ENCODE data around the gene NEDD8.
A peak's percentile ranks its signal among the peaks of the same experiment; 100 is the strongest.

The NEDD8 gene

DNA sequence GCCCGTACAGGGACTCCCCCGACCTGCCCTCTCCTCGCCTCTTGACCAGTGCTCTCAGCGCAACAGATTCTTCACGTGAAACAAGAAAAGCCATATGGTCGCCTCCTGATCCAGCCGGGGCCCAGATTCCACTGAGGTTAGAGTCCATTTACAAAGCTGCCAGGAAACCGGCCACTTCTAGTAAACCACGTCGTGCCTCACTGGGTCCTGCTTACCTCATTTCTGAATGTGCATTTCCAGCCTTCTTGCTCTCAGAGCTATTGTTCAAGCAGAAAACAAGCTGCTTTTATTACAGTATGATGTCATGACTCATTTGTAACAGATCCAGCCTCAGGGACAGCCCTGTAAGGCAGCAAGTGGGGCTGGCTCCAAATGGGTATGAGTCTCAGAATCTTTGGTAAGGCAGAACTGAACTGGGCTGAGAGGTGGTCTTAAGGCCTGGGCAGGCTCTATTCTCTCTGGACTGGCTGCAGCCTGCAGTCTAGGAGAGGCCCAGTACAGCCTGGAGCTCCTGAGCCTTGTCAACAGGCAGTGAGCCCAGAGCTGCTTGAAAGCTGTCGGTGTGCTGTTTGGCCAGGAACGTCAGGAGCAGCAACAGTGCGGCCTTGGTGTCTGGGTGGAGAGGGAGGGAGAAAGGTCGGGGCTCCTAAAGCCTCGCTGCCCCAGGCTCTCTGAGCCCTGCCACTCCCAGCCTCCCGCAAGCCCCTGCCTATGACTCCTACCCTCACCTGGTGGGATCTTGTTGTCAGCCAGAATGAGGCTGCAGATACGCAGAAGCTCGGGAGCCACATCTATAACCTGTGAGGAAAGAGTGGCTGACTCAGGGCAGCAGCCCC lies 52.0 kb downstream of the NEDD8 start:
- peak; percentile 53 for DNase-seq (ENCODE audit: low spot score)
- FAIRE-seq, result no peak

GRCh38 chr14:24179294-24179960 lies 52.7 kb downstream of the NEDD8 start:
- no peak for FAIRE-seq
- DNase-seq (ENCODE audit: low spot score), result no peak

DNA sequence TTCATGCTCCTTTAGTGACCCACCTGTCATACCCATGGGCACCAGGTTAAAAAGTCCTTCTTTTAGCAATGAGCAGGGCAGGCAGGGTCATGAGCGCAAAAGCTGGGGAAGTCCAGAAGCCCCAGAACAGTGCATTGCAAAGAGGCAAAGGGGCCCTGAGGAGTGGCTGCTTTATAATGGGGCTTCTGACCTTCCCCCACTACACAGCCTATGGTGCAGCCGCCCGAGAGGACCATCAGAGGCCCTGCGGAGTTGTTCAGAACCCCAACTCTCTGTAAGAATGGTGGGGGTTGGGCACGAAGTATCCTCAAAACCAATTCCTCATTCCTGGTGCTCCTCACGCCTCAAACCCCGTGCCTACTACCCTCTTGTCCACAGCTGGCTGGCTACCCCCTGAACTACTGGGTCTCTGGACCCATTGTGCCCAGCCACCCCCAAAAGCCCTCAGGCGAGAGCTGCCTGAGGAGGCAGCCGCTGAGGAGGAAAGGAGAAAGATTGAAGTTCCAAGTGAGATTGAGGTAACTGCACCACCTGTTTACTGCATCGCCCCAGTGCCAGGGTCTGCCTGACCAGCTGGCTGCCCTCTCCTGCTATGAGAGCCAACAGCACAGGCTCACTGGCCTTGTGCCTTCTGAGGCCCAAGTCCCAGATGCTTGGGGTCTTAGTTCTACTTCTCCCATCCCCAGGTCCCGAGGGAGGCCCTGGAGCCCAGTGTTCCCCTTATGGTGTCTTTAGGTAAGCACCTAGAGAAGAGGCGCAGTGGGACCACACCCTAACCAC lies 53.6 kb downstream of the NEDD8 start:
- no peak for FAIRE-seq

DNA sequence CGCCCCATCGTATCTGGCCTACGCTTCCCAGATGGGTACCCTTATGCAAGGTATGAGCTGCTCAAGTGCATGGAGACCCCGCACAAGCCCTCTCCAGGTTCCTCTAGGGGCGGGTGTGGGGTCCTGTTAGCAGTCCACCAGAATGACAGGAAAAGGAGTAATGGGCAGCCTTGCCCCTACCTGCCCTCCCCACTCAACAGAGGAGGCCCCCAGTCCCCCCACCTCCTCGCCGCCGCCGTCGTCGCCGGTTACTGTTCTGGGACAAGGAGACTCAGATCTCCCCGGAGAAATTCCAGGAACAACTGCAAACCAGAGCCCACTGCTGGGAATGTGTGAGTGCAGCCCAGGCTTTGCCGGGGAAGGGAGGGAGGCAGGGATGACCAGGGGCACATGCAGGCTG lies 54.3 kb downstream of the NEDD8 start:
- FAIRE-seq (no peak), DNase-seq (ENCODE audit: low spot score) (no peak)

More for the DNA sequence above, 53.6 kb downstream of the NEDD8 start:
- no peak for DNase-seq (ENCODE audit: low spot score)

DNA sequence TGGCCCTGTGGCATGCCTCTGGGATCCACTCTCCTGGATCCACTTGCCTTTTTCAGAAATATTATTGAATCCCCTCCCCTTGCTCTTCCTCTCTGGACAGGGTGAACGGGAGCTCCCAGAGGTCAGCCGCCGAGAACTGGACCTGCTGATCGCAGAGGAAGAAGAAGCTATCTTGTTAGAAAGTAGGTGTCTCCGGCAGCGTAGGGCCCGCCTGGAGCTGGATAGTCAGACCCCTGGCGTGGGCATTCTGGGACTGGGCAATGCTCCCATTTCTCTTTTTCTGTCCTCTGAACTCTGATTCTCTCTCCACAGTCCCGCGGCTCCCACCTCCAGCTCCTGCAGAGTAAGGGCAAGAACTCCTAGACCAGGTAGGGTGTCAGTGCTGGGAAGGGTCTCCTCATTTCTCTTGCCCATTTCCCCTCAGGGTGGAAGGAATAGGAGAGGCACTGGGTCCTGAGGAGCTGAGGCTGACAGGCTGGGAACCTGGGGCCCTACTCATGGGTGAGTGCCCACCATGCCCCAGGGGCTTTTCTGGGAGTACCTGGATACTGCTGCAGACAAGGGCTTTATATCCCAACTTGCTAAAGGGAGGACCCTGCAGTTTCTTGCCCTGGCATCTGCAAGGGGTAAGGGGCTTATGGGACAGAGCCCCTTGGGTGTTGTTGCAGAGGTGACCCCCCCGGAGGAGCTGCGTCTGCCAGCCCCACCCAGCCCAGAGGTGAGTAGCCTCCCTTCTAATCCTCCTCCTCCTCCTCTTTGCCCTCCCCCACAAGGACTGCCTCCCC lies 54.9 kb downstream of the NEDD8 start:
- no peak for DNase-seq (ENCODE audit: low spot score)
- no peak for FAIRE-seq

GRCh38 chr14:24176599-24176998 lies 55.6 kb downstream of the NEDD8 start:
- FAIRE-seq (no peak), DNase-seq (ENCODE audit: low spot score) (no peak)

- DNase-seq (ENCODE audit: low spot score) (no peak), FAIRE-seq (no peak)
Measured at GRCh38 chr14:24172871-24173281, 59.3 kb downstream of the NEDD8 start.

DNA sequence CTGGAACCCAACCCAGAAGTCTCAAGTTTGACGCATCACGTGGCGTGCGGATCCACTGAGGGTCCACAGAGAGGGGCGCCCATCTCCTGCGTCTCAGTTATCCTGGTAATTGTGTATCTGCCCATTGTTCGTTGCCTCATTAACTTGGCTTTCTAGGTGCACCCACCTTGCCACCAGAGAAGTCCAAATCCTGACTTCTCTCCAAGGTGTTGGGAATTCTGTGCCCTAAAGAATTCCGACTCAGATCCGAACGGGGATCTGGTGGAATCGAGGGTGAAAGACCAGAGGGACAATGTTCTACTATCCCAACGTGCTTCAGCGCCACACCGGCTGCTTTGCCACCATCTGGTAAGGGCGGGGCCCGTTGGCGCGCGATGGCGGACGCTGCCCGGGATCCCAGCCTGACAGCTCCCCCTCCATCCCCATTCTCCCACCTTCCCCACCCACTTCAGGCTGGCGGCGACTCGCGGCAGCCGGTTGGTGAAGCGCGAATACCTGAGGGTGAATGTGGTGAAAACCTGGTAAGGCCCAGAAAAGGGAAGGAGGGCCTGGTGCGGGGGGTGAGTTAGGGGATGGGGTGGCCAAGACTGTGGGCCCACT lies 59.8 kb downstream of the NEDD8 start:
- FAIRE-seq (no peak), DNase-seq (ENCODE audit: low spot score) (no peak)

GRCh38 chr14:24171422-24172260 lies 60.5 kb downstream of the NEDD8 start, which contains the start of gene REC8:
Gene REC8, plus strand, starts transcription at chr14:24172080. Its CDS starts 473 bp downstream, at chr14:24172553.
- FAIRE-seq, result no peak
- no peak for DNase-seq (ENCODE audit: low spot score)

GRCh38 chr14:24167469-24168114 lies 64.6 kb downstream of the NEDD8 start:
- DNase-seq (ENCODE audit: low spot score), result no peak
- FAIRE-seq, result no peak

Data from RCC 7860 (cell line).